HCT116 (cell line): ENCODE results near the gene ELL2. TPM values are rescaled to one million over a fixed set of nuclear protein-coding genes. Genes with fewer than 3 reads are reported as not detected.

Experiments
- ATAC-seq: fragments of 200-7000 bp; cut with Tn5 transposase; 2 replicates; pipeline ENCODE4 v1.9.1; 2020; ENCODE audit warnings: mild to moderate bottlenecking, moderate library complexity
- BruUV-seq: library from RNA; stranded (reverse); fragments of 400-500 nt; replicated peaks from 2 replicates; lab custom pipeline; 2021; lab: Mats Ljungman, UMichigan
- CTCF ChIA-PET: fragments of 300-600 bp; sonication (Branson Sonifier 250); formaldehyde crosslinking; loops from one replicate; lab custom pipeline; 2021; ENCODE audit warnings: antibody characterized with exemption; lab: Charles Lee
- POLR2A ChIA-PET: fragments of 300-600, 350-600 bp; sonication (Branson Sonifier 250); formaldehyde crosslinking; loops from one replicate; lab custom pipeline; 2021; ENCODE audit warnings: antibody characterized with exemption; lab: Charles Lee
- RAD21 ChIA-PET, 2 experiments: fragments of 300-600 bp; sonication (Branson Sonifier 250); formaldehyde crosslinking; loops; one replicate each; lab custom pipeline; 2023; ENCODE audit warnings: low total read pairs in 2 of 2; ENCODE audit not compliant: uncharacterized antibody in 2 of 2, unreplicated experiment in 2 of 2, low non-redundant PET in 1 of 2; lab: Charles Lee
- DNase-seq: peaks from one replicate; pipeline ENCODE4 v3.0.0-alpha.2; 2010; ENCODE audit warnings: low read depth, low spot score
- H2AFZ ChIP-seq: fragments of 200-600 bp; shearing (Covaris generic), sonication (generic); 2 replicates; pipeline ENCODE4 v1.6.1; 2017; ENCODE audit warnings: low read depth, mixed run types, mixed read lengths, antibody characterized with exemption, low read length; ENCODE audit not compliant: poor library complexity, severe bottlenecking
- H3K27ac ChIP-seq: 2 replicates; pipeline ENCODE4 v1.5.1; 2012; ENCODE audit warnings: low read depth, low read length
- H3K27me3 ChIP-seq: fragments of 200-600 bp; sonication (generic); 2 replicates; pipeline ENCODE4 v1.6.1; 2016; ENCODE audit warnings: mixed run types, low read length, mixed read lengths; ENCODE audit not compliant: insufficient read depth
- H3K36me3 ChIP-seq, 2 experiments: fragments of 200-500 bp in 1 of 2; fragments of 200-600 bp in 1 of 2; sonication (Bioruptor generic) in 1 of 2; sonication (generic) in 1 of 2; 2 replicates each; pipeline versions ENCODE4 v1.5.1 to v1.6.1; 2014 to 2016; ENCODE audit warnings: low read length in 2 of 2, inconsistent platforms in 1 of 2, mixed read lengths in 1 of 2, mixed run types in 1 of 2; ENCODE audit not compliant: insufficient read depth in 2 of 2, control insufficient read depth in 1 of 2
- H3K4me1 ChIP-seq, 2 experiments: fragments of 200-600 bp in 1 of 2; sonication (generic) in 1 of 2; 2 replicates each; pipeline versions ENCODE4 v1.5.1 to v1.6.1; 2012 to 2017; ENCODE audit warnings: low read length in 2 of 2, inconsistent platforms in 1 of 2, mild to moderate bottlenecking in 1 of 2, mixed read lengths in 1 of 2, mixed run types in 1 of 2, moderate library complexity in 1 of 2; ENCODE audit not compliant: insufficient read depth in 2 of 2, control insufficient read depth in 1 of 2
- H3K4me2 ChIP-seq: fragments of 200-600 bp; sonication (generic); 2 replicates; pipeline ENCODE4 v1.6.1; 2017; ENCODE audit warnings: mixed run types, low read length, mixed read lengths
- H3K4me3 ChIP-seq, 2 experiments: fragments of 200-600 bp in 1 of 2; sonication (generic) in 1 of 2; replicated peaks in 1 of 2; 2 replicates each; pipeline ENCODE4 v1.5.1; 2011 to 2016; ENCODE audit warnings: low read length in 2 of 2, control low read depth in 1 of 2, low read depth in 1 of 2, mild to moderate bottlenecking in 1 of 2, mixed read lengths in 1 of 2, mixed run types in 1 of 2
- H3K79me2 ChIP-seq: fragments of 200-600 bp; sonication (generic); 2 replicates; pipeline ENCODE4 v1.6.1; 2017; ENCODE audit warnings: mild to moderate bottlenecking, mixed run types, low read length, moderate library complexity, mixed read lengths; ENCODE audit not compliant: insufficient read depth
- H3K9ac ChIP-seq: fragments of 200-600 bp; sonication (generic); 2 replicates; pipeline ENCODE4 v1.6.1; 2016; ENCODE audit warnings: low read length, mixed read lengths
- H3K9me2 ChIP-seq: fragments of 200-600 bp; sonication (generic), shearing (Covaris generic); 2 replicates; pipeline ENCODE4 v1.6.1; 2017; ENCODE audit warnings: mixed run types, mild to moderate bottlenecking, moderate library complexity; ENCODE audit not compliant: insufficient read depth
- H3K9me3 ChIP-seq, 2 experiments: fragments of 200-500 bp in 1 of 2; fragments of 200-600 bp in 1 of 2; sonication (Bioruptor generic) in 1 of 2; sonication (generic) in 1 of 2; 2 replicates each; pipeline ENCODE4 v1.6.1; 2014 to 2017; ENCODE audit warnings: low read length in 2 of 2, mixed read lengths in 2 of 2, inconsistent platforms in 1 of 2, low read depth in 1 of 2, mild to moderate bottlenecking in 1 of 2, mixed run types in 1 of 2, moderate library complexity in 1 of 2; ENCODE audit not compliant: control insufficient read depth in 1 of 2, insufficient read depth in 1 of 2
- H4K20me1 ChIP-seq: fragments of 200-600 bp; sonication (generic), shearing (Covaris generic); 2 replicates; pipeline ENCODE4 v1.6.1; 2017; ENCODE audit warnings: mixed run types, mild to moderate bottlenecking, moderate library complexity; ENCODE audit not compliant: insufficient read depth
- EZH2 ChIP-seq: fragments of 200-600 bp; sonication (generic); IDR thresholded peaks from 2 replicates; pipeline ENCODE4 v1.6.1; 2017; ENCODE audit warnings: antibody characterized with exemption, mixed run types
- EZH2phosphoT487 ChIP-seq: fragments of 200-600 bp; IDR thresholded peaks from 2 replicates; pipeline ENCODE4 v1.6.1; 2018; ENCODE audit warnings: antibody characterized with exemption, borderline replicate concordance
- SIN3A ChIP-seq: IDR thresholded peaks from 2 replicates; pipeline ENCODE4 v1.6.1; 2012; ENCODE audit warnings: low read depth
- SP1 ChIP-seq: IDR thresholded peaks from 2 replicates; pipeline ENCODE4 v1.6.1; 2012; ENCODE audit warnings: low read depth
- TCF7L2 ChIP-seq: IDR thresholded peaks from 2 replicates; pipeline ENCODE4 v1.7.0; 2011; ENCODE audit warnings: borderline replicate concordance, inconsistent platforms; ENCODE audit not compliant: insufficient read depth, insufficient read length; ENCODE audit errors: extremely low read depth
- ZNF274 ChIP-seq: fragments of 200-500 bp; sonication (Bioruptor generic); IDR thresholded peaks from 2 replicates; pipeline ENCODE4 v1.6.1; 2014; ENCODE audit warnings: mild to moderate bottlenecking, low read depth, low read length, inconsistent platforms
- intact Hi-C: fragments of 100-400 bp; cut with micrococcal nuclease; formaldehyde crosslinking; loops from 2 replicates; pipeline ENCODE4 v1.10.0; 2022
- total RNA-seq: library from RNA; stranded (reverse); gene quantifications from one replicate; pipeline ENCODE4 v1.2.1, GENCODE V29; 2021; ENCODE audit not compliant: unreplicated experiment
- TF ChIP-seq, protein P1 (sequence below): IDR thresholded peaks from 2 replicates; pipeline ENCODE4 v1.6.1; 2012
- TF ChIP-seq, protein P2 (sequence below), 3 experiments: fragments of 200-600 bp in 1 of 3; sonication (generic) in 1 of 3; IDR thresholded peaks in 2 of 3; conservative IDR thresholded peaks in 1 of 3; 2 replicates each; pipeline ENCODE4 v1.5.1; 2012 to 2017; ENCODE audit warnings: low read depth in 2 of 3, low read length in 2 of 3, antibody characterized with exemption in 1 of 3, borderline replicate concordance in 1 of 3, control low read depth in 1 of 3, mild to moderate bottlenecking in 1 of 3, mixed read lengths in 1 of 3, mixed run types in 1 of 3, moderate library complexity in 1 of 3; ENCODE audit not compliant: insufficient read depth in 1 of 3
- TF ChIP-seq, protein P3 (sequence below): IDR thresholded peaks from 2 replicates; pipeline ENCODE4 v1.6.1; 2012

The ELL2 gene
- total RNA-seq, 1 experiment from 2014 or later = 29.8 TPM

DNA sequence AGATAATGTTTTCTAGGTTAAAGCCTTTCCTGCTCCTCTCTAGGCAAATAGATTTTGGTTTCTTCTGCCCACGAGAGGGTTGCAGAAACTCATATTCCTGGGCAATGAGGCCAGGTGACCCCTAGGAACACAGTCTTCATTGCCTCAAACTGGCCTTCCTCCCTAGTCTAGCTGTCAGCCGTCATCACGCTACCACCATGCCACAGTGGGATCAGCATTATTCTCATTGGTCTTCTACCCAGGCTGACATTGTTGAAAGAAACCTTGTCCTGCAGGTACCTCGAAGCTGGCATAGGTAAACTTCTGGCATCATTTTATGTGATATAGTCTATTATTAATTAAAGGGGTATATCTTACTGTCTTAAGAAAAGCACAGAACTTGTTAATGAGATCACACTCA, 51.1 kb downstream of the ELL2 start:
- CTCF ChIA-PET = no interaction called here
- no peaks in the 10 kb centered on the region for H3K79me2 ChIP-seq

GRCh38 chr5:95909738-95910137, 51.9 kb downstream of the ELL2 start:
- Histone ChIP-seq H3K4me3 (no peak overlapping the region), H3K9ac (no peak overlapping the region), H3K4me1 (no peaks in the 10 kb centered on the region), H3K9me2 (no peaks in the 10 kb centered on the region), H3K27me3 (no peaks in the 10 kb centered on the region), H3K27ac (no peak overlapping the region), H4K20me1 (no peaks in the 10 kb centered on the region), H3K79me2 (no peaks in the 10 kb centered on the region), H3K9me3 (no peaks in the 10 kb centered on the region), H2AFZ (no peak overlapping the region), H3K36me3 (no peaks in the 10 kb centered on the region), H3K4me2 (no peak overlapping the region)
- CTCF ChIA-PET = no interaction called here
- BruUV-seq = no TSS peak
- intact Hi-C loops = no loop called here
- TF ChIP-seq, protein P1, sequence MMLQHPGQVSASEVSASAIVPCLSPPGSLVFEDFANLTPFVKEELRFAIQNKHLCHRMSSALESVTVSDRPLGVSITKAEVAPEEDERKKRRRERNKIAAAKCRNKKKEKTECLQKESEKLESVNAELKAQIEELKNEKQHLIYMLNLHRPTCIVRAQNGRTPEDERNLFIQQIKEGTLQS = no peak
- TF ChIP-seq TCF7L2 (no peak), ZNF274 (no peak), EZH2 (no peak), SIN3A (no peak), SP1 (no peak), EZH2phosphoT487 (no peak)
- TF ChIP-seq, protein P2, sequence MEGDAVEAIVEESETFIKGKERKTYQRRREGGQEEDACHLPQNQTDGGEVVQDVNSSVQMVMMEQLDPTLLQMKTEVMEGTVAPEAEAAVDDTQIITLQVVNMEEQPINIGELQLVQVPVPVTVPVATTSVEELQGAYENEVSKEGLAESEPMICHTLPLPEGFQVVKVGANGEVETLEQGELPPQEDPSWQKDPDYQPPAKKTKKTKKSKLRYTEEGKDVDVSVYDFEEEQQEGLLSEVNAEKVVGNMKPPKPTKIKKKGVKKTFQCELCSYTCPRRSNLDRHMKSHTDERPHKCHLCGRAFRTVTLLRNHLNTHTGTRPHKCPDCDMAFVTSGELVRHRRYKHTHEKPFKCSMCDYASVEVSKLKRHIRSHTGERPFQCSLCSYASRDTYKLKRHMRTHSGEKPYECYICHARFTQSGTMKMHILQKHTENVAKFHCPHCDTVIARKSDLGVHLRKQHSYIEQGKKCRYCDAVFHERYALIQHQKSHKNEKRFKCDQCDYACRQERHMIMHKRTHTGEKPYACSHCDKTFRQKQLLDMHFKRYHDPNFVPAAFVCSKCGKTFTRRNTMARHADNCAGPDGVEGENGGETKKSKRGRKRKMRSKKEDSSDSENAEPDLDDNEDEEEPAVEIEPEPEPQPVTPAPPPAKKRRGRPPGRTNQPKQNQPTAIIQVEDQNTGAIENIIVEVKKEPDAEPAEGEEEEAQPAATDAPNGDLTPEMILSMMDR (IDR thresholded peaks at IDR 0.05 in 2 of 3, conservative IDR thresholded peaks at IDR 0.05 in 1 of 3; ENCODE audit: borderline replicate concordance in 1 of 3, insufficient read depth in 1 of 3, low read depth in 2 of 3, low read length in 2 of 3) = no peak
- DNase-seq (no peak), ATAC-seq (no peak)
- RAD21 ChIA-PET = no interaction called here
- POLR2A ChIA-PET = no interaction called here

More for the DNA sequence above, 51.1 kb downstream of the ELL2 start:
- Histone ChIP-seq H3K4me3 (no peak overlapping the region), H3K36me3 (no peaks in the 10 kb centered on the region), H3K27me3 (no peaks in the 10 kb centered on the region), H3K9me3 (no peaks in the 10 kb centered on the region), H3K4me2 (no peak overlapping the region), H2AFZ (no peak overlapping the region), H3K4me1 (no peaks in the 10 kb centered on the region), H3K9ac (no peak overlapping the region), H4K20me1 (no peaks in the 10 kb centered on the region), H3K27ac (no peak overlapping the region), H3K9me2 (no peaks in the 10 kb centered on the region)
- no TSS peak for BruUV-seq
- POLR2A ChIA-PET = no interaction called here
- RAD21 ChIA-PET = no interaction called here
- TF ChIP-seq, protein P3, sequence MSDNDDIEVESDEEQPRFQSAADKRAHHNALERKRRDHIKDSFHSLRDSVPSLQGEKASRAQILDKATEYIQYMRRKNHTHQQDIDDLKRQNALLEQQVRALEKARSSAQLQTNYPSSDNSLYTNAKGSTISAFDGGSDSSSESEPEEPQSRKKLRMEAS = no peak
- no peak for TF ChIP-seq EZH2phosphoT487
- DNase-seq (no peak), ATAC-seq (no peak)
- intact Hi-C loops = no loop called here
